GM12878 (cell line): ENCODE results near the gene POU2F3. TPM values are rescaled to one million over a fixed set of nuclear protein-coding genes. Genes with fewer than 3 reads are reported as not detected.
A peak's percentile ranks its signal among the peaks of the same experiment; 100 is the strongest.

Source experiments
- ASH2L ChIP-seq: fragments of 300-600, 200-600 bp; sonication (generic); IDR thresholded peaks from 2 replicates; pipeline ENCODE4 v1.6.1; 2017; ENCODE audit warnings: low read depth, mild to moderate bottlenecking, borderline replicate concordance
- ATF3 ChIP-seq: IDR thresholded peaks from 2 replicates; pipeline ENCODE4 v1.6.1; 2011; ENCODE audit warnings: low read depth, mild to moderate bottlenecking, low read length, moderate library complexity, borderline replicate concordance; ENCODE audit errors: extremely low read depth
- BHLHE40 ChIP-seq, 2 experiments: fragments of 450-650 bp in 1 of 2; IDR thresholded peaks; 2 replicates each; pipeline ENCODE4 v1.6.1; 2011 to 2017; ENCODE audit warnings: low read depth in 2 of 2, borderline replicate concordance in 1 of 2, improper control_type of control experiment in 1 of 2, low read length in 1 of 2, mild to moderate bottlenecking in 1 of 2
- E2F8 ChIP-seq: fragments of 450-650 bp; IDR thresholded peaks from 2 replicates; pipeline ENCODE4 v1.6.1; 2018; ENCODE audit warnings: mild to moderate bottlenecking, low read depth, moderate library complexity; ENCODE audit not compliant: partially characterized antibody
- ESRRA ChIP-seq: IDR thresholded peaks from 2 replicates; pipeline ENCODE4 v1.6.1; 2012; ENCODE audit warnings: mild to moderate bottlenecking, low read length, improper control_type of control experiment
- ETV6 ChIP-seq, 2 experiments: fragments of 450-650 bp in 1 of 2; IDR thresholded peaks in 1 of 2; conservative IDR thresholded peaks in 1 of 2; 2 replicates each; pipeline ENCODE4 v1.6.1; 2014; ENCODE audit warnings: antibody characterized with exemption in 1 of 2, borderline replicate concordance in 1 of 2, low read depth in 1 of 2, mild to moderate bottlenecking in 1 of 2, moderate library complexity in 1 of 2
- GATAD2B ChIP-seq: fragments of 450-650 bp; conservative IDR thresholded peaks from 2 replicates; pipeline ENCODE4 v1.6.1; 2017; ENCODE audit warnings: low read depth, mild to moderate bottlenecking, moderate library complexity
- LARP7 ChIP-seq: fragments of 450-650 bp; IDR thresholded peaks from 2 replicates; pipeline ENCODE4 v1.6.1; 2017; ENCODE audit warnings: mild to moderate bottlenecking
- MLLT1 ChIP-seq: fragments of 450-650 bp; IDR thresholded peaks from 2 replicates; pipeline ENCODE4 v1.6.1; 2016; ENCODE audit warnings: mild to moderate bottlenecking
- NKRF ChIP-seq: fragments of 450-650 bp; conservative IDR thresholded peaks from 2 replicates; pipeline ENCODE4 v1.6.1; 2017; ENCODE audit warnings: mild to moderate bottlenecking, moderate library complexity
- NR2C1 ChIP-seq: fragments of 450-650 bp; IDR thresholded peaks from 2 replicates; pipeline ENCODE4 v1.6.1; 2017; ENCODE audit warnings: antibody characterized with exemption, mild to moderate bottlenecking, moderate library complexity
- PBX3 ChIP-seq: IDR thresholded peaks from 2 replicates; pipeline ENCODE4 v1.6.1; 2011; ENCODE audit warnings: mild to moderate bottlenecking, low read depth, low read length, moderate library complexity; ENCODE audit not compliant: insufficient replicate concordance
- RAD51 ChIP-seq: fragments of 450-650 bp; IDR thresholded peaks from 2 replicates; pipeline ENCODE4 v1.6.1; 2016; ENCODE audit warnings: moderate library complexity, mild to moderate bottlenecking, inconsistent platforms
- SMAD5 ChIP-seq: IDR thresholded peaks from 2 replicates; pipeline ENCODE4 v1.6.1; 2016; ENCODE audit warnings: antibody characterized with exemption, low read depth
- SMARCA5 ChIP-seq: fragments of 450-650 bp; IDR thresholded peaks from 2 replicates; pipeline ENCODE4 v1.6.1; 2017; ENCODE audit warnings: mild to moderate bottlenecking
- SREBF1 ChIP-seq: IDR thresholded peaks from 2 replicates; pipeline ENCODE4 v1.6.1; 2012; ENCODE audit warnings: mild to moderate bottlenecking, low read length
- ZBTB4 ChIP-seq: fragments of 450-650 bp; formaldehyde crosslinking; IDR thresholded peaks from 2 replicates; pipeline ENCODE4 v1.4.0; 2022; ENCODE audit warnings: mild to moderate bottlenecking, moderate library complexity
- polyA plus RNA-seq, 11 experiments: library from polyadenylated mRNA; depleted of rRNA in 4 of 11; unstranded in 6 of 11; stranded (reverse) in 5 of 11; fragments of >200 nt; fragmentation: Nextera tagmentation in 4 of 11; fragmentation: Illumina TruSeq in 1 of 11; extraction: Ambion mirVana in 4 of 11; extraction: Trizol in 1 of 11; gene quantifications; 1 replicate in 1 of 11; 2 replicates in 10 of 11; pipeline versions ENCODE4 v1.2.1 to v1.2.3, GENCODE V29; 2011 to 2016; ENCODE audit warnings: inconsistent platforms in 2 of 11, missing spikeins in 2 of 11, low read depth in 1 of 11
- total RNA-seq, 4 experiments: library from RNA; depleted of rRNA in 3 of 4; stranded (reverse); fragments of >200 nt in 3 of 4; fragmentation: Illumina TruSeq in 1 of 4; extraction: Trizol in 1 of 4; gene quantifications; 2 replicates each; pipeline versions ENCODE4 v1.2.1 to v1.2.3, GENCODE V29; 2013 to 2021

The POU2F3 gene
- total and polyA plus RNA-seq, 10 of the 15 experiments (the other 5 are each of a cell fraction or from before 2014, with no cell fraction given), result 0.09 to 4.4 (median 0.33) TPM

GRCh38 chr11:120344302-120345004 lies 104.5 kb downstream of the POU2F3 start (continued):
- TF ChIP-seq MLLT1 (peak; percentile 99), RAD51 (no peak), ASH2L (no peak), ETV6 (conservative IDR thresholded peaks at IDR 0.05 in 1 of 2, IDR thresholded peaks at IDR 0.05 in 1 of 2; ENCODE audit: borderline replicate concordance in 1 of 2, low read depth in 1 of 2) (peak in 1 of 2 experiments; percentile 95; a peak in 2 of 4 replicates), NR2C1 (no peak), E2F8 (no peak), BHLHE40 (IDR thresholded peaks at IDR 0.05; ENCODE audit: borderline replicate concordance in 1 of 2, low read depth in 2 of 2, low read length in 1 of 2) (peak; percentile 63 to 70; a peak in 3 of 4 replicates), ZBTB4 (CRISPR knock-in tag) (no peak), PBX3 (no peak), ATF3 (no peak), SREBF1 (no peak), SMAD5 (no peak), SMARCA5 (no peak), LARP7 (no peak), NKRF (0 out of 2 replicates have a peak, but pooled peaks have one; percentile 15), GATAD2B (peak; percentile 65; the same call in 1 of the 2 replicates), ESRRA (no peak)
